Endothelial cell of umbilical vein (primary cell): ENCODE measurements around the gene SGTA. TPM values are rescaled to one million over a fixed set of nuclear protein-coding genes. Genes with fewer than 3 reads are reported as not detected.

Experiments
- BruUV-seq: library from RNA; stranded (reverse); fragments of 400-500 nt; replicated peaks from 2 replicates; lab custom pipeline; 2021; lab: Mats Ljungman, UMichigan
- CTCF ChIA-PET: fragments of 300-600, 350-600 bp; sonication (Branson Sonifier 250); formaldehyde crosslinking; loops from one replicate; lab custom pipeline; 2021; ENCODE audit warnings: antibody characterized with exemption, inconsistent platforms; lab: Charles Lee
- POLR2A ChIA-PET: fragments of 300-600, 350-600 bp; sonication (Branson Sonifier 250); formaldehyde crosslinking; loops from one replicate; lab custom pipeline; 2021; ENCODE audit warnings: antibody characterized with exemption, inconsistent platforms; lab: Charles Lee
- DNase-seq: peaks from one replicate; pipeline ENCODE4 v3.0.0-alpha.2; 2011; ENCODE audit warnings: low read depth, low spot score
- FAIRE-seq: peaks from 2 replicates; lab custom pipeline; 2011; peaks lifted over from hg19 to GRCh38; lab: Jason Lieb, UNC
- H2AFZ ChIP-seq: 2 replicates; pipeline ENCODE4 v1.6.0; 2012; ENCODE audit warnings: low read depth, low read length, control low read depth, inconsistent platforms
- H3K27ac ChIP-seq: 2 replicates; pipeline ENCODE4 v1.5.1; 2011; ENCODE audit warnings: low read depth, mild to moderate bottlenecking, control low read depth, low read length, moderate library complexity; ENCODE audit not compliant: insufficient read depth
- H3K27me3 ChIP-seq, 2 experiments: 2 replicates each; pipeline versions ENCODE4 v1.6.0 to v1.6.1; 2011; ENCODE audit warnings: low read length in 2 of 2, mixed read lengths in 1 of 2; ENCODE audit not compliant: control insufficient read depth in 2 of 2, insufficient read depth in 2 of 2
- H3K36me3 ChIP-seq, 2 experiments: 2 replicates in 1 of 2; 3 replicates in 1 of 2; pipeline ENCODE4 v1.5.1; 2011; ENCODE audit warnings: low read length in 2 of 2, mild to moderate bottlenecking in 1 of 2, moderate library complexity in 1 of 2; ENCODE audit not compliant: control insufficient read depth in 2 of 2, insufficient read depth in 2 of 2; ENCODE audit errors: extremely low read depth in 1 of 2
- H3K4me1 ChIP-seq: 3 replicates; pipeline ENCODE4 v1.5.1; 2011; ENCODE audit warnings: mild to moderate bottlenecking, low read length; ENCODE audit not compliant: control insufficient read depth, insufficient read depth; ENCODE audit errors: extremely low read depth
- H3K4me2 ChIP-seq: 2 replicates; pipeline ENCODE4 v1.6.1; 2011; ENCODE audit warnings: low read length, control low read depth, mixed read lengths; ENCODE audit not compliant: insufficient read depth
- H3K4me3 ChIP-seq, 3 experiments: fragments of 200-600 bp in 1 of 3; sonication (generic), shearing (Covaris generic) in 1 of 3; replicated peaks in 1 of 3; 2 replicates each; pipeline ENCODE4 v1.5.1; 2011 to 2016; ENCODE audit warnings: control low read depth in 3 of 3, low read length in 3 of 3, mild to moderate bottlenecking in 2 of 3, inconsistent platforms in 1 of 3, low read depth in 1 of 3, moderate library complexity in 1 of 3; ENCODE audit not compliant: insufficient read depth in 1 of 3
- H3K79me2 ChIP-seq: 2 replicates; pipeline ENCODE4 v1.6.0; 2012; ENCODE audit warnings: low read length, inconsistent platforms; ENCODE audit not compliant: control insufficient read depth, insufficient read depth
- H3K9ac ChIP-seq: replicated peaks from 2 replicates; pipeline ENCODE3; 2011; ENCODE audit warnings: low read length, control low read depth; ENCODE audit not compliant: insufficient read depth; ENCODE audit errors: extremely low read depth
- H3K9me1 ChIP-seq: replicated peaks from 3 replicates; pipeline ENCODE4 v1.6.0; 2011; ENCODE audit warnings: mild to moderate bottlenecking, low read length; ENCODE audit not compliant: control insufficient read depth, insufficient read depth; ENCODE audit errors: extremely low read depth
- H3K9me3 ChIP-seq: replicated peaks from 2 replicates; pipeline ENCODE4 v1.5.1; 2012; ENCODE audit warnings: low read length, inconsistent platforms; ENCODE audit not compliant: control insufficient read depth, insufficient read depth
- H4K20me1 ChIP-seq: replicated peaks from 2 replicates; pipeline ENCODE3; 2011; ENCODE audit warnings: mild to moderate bottlenecking, low read length; ENCODE audit not compliant: control insufficient read depth, insufficient read depth; ENCODE audit errors: extremely low read depth
- EZH2 ChIP-seq: IDR thresholded peaks from 2 replicates; pipeline ENCODE4 v1.6.1; 2012; ENCODE audit warnings: borderline replicate concordance, low read depth, mild to moderate bottlenecking, moderate library complexity, low read length, inconsistent platforms; ENCODE audit not compliant: severe bottlenecking
- FOS ChIP-seq: IDR thresholded peaks from 2 replicates; pipeline ENCODE4 v1.6.1; 2011; ENCODE audit warnings: mild to moderate bottlenecking, low read length, moderate library complexity, borderline replicate concordance; ENCODE audit not compliant: insufficient read depth
- GATA2 ChIP-seq: IDR thresholded peaks from 2 replicates; pipeline ENCODE4 v1.7.0; 2011; ENCODE audit warnings: low read depth, mild to moderate bottlenecking, moderate library complexity, mixed read lengths, low read length; ENCODE audit not compliant: insufficient read length, insufficient read depth
- JUN ChIP-seq: IDR thresholded peaks from 2 replicates; pipeline ENCODE4 v1.6.1; 2011; ENCODE audit warnings: borderline replicate concordance, low read depth; ENCODE audit not compliant: insufficient read length, insufficient read depth
- MAX ChIP-seq: IDR thresholded peaks from 2 replicates; pipeline ENCODE4 v1.6.1; 2011; ENCODE audit not compliant: insufficient read depth, insufficient read length
- MYC ChIP-seq: IDR thresholded peaks from one replicate; pipeline ENCODE4 v1.6.1; 2011; ENCODE audit warnings: mild to moderate bottlenecking, low read depth, low read length
- POLR2A ChIP-seq: IDR thresholded peaks from 2 replicates; pipeline ENCODE4 v1.6.1; 2012; ENCODE audit warnings: low read depth, mild to moderate bottlenecking, control low read depth, low read length
- POLR2AphosphoS5 ChIP-seq: IDR thresholded peaks from 2 replicates; pipeline ENCODE4 v1.6.1; 2012; ENCODE audit warnings: low read depth, mild to moderate bottlenecking, control low read depth, low read length, moderate library complexity; ENCODE audit not compliant: insufficient read depth
- dilution Hi-C: fragments of 300-500 bp; cut with MboI; formaldehyde crosslinking; loops from one replicate; pipeline ENCODE4 v1.15.0; 2019; ENCODE audit warnings: low sequenced_read_pairs; ENCODE audit not compliant: extremely low pct_ligation_motif_present
- intact Hi-C: fragments of 100-400 bp; cut with micrococcal nuclease; formaldehyde crosslinking; loops from one replicate; pipeline ENCODE4 v1.10.0; 2022
- polyA plus RNA-seq, 4 experiments: library from polyadenylated mRNA; depleted of rRNA in 3 of 4; stranded (reverse) in 3 of 4; unstranded in 1 of 4; fragments of >200 nt; gene quantifications; 2 replicates each; pipeline versions ENCODE4 v1.2.1 to v1.2.3, GENCODE V29; 2011 to 2012; ENCODE audit warnings: missing spikeins in 1 of 4
- total RNA-seq: library from RNA; stranded (reverse); gene quantifications from 2 replicates; pipeline ENCODE4 v1.2.3, GENCODE V29; 2021
- TF ChIP-seq, protein P1 (sequence below), 2 donors: IDR thresholded peaks; 1 replicate in 1 of 2; 2 replicates in 1 of 2; pipeline ENCODE4 v1.5.1; 2011; ENCODE audit warnings: low read length in 2 of 2, mild to moderate bottlenecking in 2 of 2, moderate library complexity in 2 of 2, control low read depth in 1 of 2, inconsistent platforms in 1 of 2, low read depth in 1 of 2; ENCODE audit not compliant: insufficient read depth in 1 of 2; ENCODE audit errors: extremely low read depth in 1 of 2

Gene SGTA
- total and polyA plus RNA-seq, 2 donors (not counting 3 experiments of a cell fraction or from before 2014, with no cell fraction given): 76.5 to 119 TPM

DNA sequence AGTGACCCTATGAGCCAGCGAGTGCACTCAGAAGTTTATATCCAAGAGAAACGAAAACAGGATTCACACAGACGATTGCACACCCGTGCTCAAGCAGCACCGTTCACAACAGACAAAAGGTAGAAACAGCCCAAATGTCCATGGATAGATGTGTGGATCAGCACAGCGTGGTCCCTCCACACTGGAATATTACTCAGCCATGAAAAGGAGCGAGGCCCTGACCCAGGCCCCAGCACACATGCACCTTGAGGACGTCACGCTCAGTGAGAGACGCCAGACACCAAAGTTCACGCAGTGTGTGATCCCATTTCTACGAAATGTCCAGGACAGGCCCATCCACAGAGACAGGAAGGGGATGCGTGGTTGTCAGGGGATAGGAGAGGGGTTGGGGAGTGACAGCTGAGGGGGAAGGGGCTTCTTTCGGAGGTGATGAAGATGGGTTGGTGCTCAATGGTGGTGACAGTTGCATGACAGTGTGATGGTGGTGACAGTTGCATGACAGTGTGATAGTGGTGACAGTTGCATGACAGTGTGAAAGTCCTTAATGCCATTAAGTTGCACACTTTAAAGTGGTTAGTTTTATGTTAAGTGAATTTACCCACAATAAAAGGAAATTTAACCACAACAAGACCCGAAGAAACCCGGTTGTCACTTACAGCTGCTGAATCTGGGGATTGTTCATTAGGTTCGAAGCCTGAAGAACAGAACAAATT is 24.3 kb downstream of the SGTA start:
- no TSS peak for BruUV-seq
- no peak overlapping the region for H3K4me3 ChIP-seq
- POLR2A ChIA-PET: no interaction called here
- no peak overlapping the region for H3K4me2 ChIP-seq
- intact Hi-C loops: no loop called here
- H3K9me3 ChIP-seq: no peaks in the 10 kb centered on the region
- CTCF ChIA-PET: interaction anchor here (1.2 kb wide), 1 partner anchor 9 kb away, joined by 7 read pairs; no protein-coding TSS in a partner anchor
- peaks cover 8 to 44% of the 10 kb centered on the region in 2 experiments for H3K36me3 ChIP-seq
- H3K4me1 ChIP-seq: no peaks in the 10 kb centered on the region
- no peaks in the 10 kb centered on the region for H3K27me3 ChIP-seq
- DNase-seq (no peak), FAIRE-seq (no peak)
- H3K9ac ChIP-seq: no peak overlapping the region
- no peaks in the 10 kb centered on the region for H4K20me1 ChIP-seq
- dilution Hi-C loops: loop anchor here (10.0 kb wide), 1 partner anchor 64 kb away; no protein-coding TSS in a partner anchor
- H3K79me2 ChIP-seq: no peaks in the 10 kb centered on the region
- H2AFZ ChIP-seq: no peak overlapping the region
- TF ChIP-seq, protein P1, sequence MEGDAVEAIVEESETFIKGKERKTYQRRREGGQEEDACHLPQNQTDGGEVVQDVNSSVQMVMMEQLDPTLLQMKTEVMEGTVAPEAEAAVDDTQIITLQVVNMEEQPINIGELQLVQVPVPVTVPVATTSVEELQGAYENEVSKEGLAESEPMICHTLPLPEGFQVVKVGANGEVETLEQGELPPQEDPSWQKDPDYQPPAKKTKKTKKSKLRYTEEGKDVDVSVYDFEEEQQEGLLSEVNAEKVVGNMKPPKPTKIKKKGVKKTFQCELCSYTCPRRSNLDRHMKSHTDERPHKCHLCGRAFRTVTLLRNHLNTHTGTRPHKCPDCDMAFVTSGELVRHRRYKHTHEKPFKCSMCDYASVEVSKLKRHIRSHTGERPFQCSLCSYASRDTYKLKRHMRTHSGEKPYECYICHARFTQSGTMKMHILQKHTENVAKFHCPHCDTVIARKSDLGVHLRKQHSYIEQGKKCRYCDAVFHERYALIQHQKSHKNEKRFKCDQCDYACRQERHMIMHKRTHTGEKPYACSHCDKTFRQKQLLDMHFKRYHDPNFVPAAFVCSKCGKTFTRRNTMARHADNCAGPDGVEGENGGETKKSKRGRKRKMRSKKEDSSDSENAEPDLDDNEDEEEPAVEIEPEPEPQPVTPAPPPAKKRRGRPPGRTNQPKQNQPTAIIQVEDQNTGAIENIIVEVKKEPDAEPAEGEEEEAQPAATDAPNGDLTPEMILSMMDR (IDR thresholded peaks at IDR 0.05; ENCODE audit: extremely low read depth in 1 of 2, insufficient read depth in 1 of 2, low read depth in 1 of 2, low read length in 2 of 2): no peak
- TF ChIP-seq FOS: no peak
- TF ChIP-seq GATA2: no peak
- no peak for TF ChIP-seq POLR2A
- no peak for TF ChIP-seq MAX
- TF ChIP-seq JUN: no peak
- no peak for TF ChIP-seq POLR2AphosphoS5
- TF ChIP-seq EZH2: no peak
- no peak for TF ChIP-seq MYC
- H3K9me1 ChIP-seq: no peaks in the 10 kb centered on the region
- no peak overlapping the region for H3K27ac ChIP-seq
